ENCODE data around the gene SLC4A4. TPM values are rescaled to one million over a fixed set of nuclear protein-coding genes. Genes with fewer than 3 reads are reported as not detected.

SLC4A4 gene
- total RNA-seq, 6 experiments from 2014 or later: 19.1 to 29.8 (median 25.0) TPM

GRCh38 chr4:71497078-71497477, 158.3 kb downstream of the SLC4A4 start:
- no peak for TF ChIP-seq CTCF (IDR thresholded peaks at IDR 0.05)

DNA sequence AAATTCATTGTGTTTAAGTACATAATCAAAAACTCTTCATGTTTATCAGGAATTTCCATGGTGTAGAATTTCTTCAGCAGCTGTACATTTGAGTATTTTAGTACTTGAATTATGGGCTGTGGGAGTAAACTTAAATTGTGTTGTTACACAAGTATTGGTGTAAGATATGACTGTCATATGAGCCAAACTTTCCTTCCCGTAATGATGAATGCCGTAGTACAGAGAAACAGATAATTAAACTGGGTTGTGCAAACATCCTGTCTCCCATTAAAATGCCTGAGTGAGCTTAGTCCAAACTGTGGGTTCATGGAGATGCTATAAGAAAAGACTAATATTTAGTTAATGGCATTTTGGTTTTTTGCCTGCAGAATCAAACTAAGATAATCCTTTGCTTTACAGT, 159.2 kb downstream of the SLC4A4 start:
- Mint-ChIP-seq H3K9me3 (no peaks in the 10 kb centered on the region), H3K4me1 (ENCODE audit: low read depth) (peaks cover 20% of the 10 kb centered on the region), H3K4me3 (no peak overlapping the region), H3K27me3 (ENCODE audit: insufficient read depth) (no peaks in the 10 kb centered on the region), H3K27ac (no peak overlapping the region), H3K36me3 (ENCODE audit: low read depth) (peaks cover 21% of the 10 kb centered on the region)
- DNase-seq: peak; percentile 33
- no peak for TF ChIP-seq CTCF (IDR thresholded peaks at IDR 0.05)

More at GRCh38 chr4:71497078-71497477, 158.3 kb downstream of the SLC4A4 start:
- no peaks in the 10 kb centered on the region for H3K9me3 Mint-ChIP-seq
- DNase-seq: no peak
- H3K36me3 Mint-ChIP-seq (ENCODE audit: low read depth): peaks cover 17% of the 10 kb centered on the region
- no peak overlapping the region for H3K27ac Mint-ChIP-seq
- H3K4me1 Mint-ChIP-seq (ENCODE audit: low read depth): peaks cover 20% of the 10 kb centered on the region
- H3K4me3 Mint-ChIP-seq: no peak overlapping the region
- H3K27me3 Mint-ChIP-seq (ENCODE audit: insufficient read depth): no peaks in the 10 kb centered on the region

GRCh38 chr4:71498625-71499024, 159.8 kb downstream of the SLC4A4 start:
- DNase-seq: no peak
- Mint-ChIP-seq H3K9me3 (no peaks in the 10 kb centered on the region), H3K36me3 (ENCODE audit: low read depth) (peaks cover 21% of the 10 kb centered on the region), H3K4me3 (no peak overlapping the region), H3K4me1 (ENCODE audit: low read depth) (peaks cover 20% of the 10 kb centered on the region), H3K27ac (no peak overlapping the region), H3K27me3 (ENCODE audit: insufficient read depth) (no peaks in the 10 kb centered on the region)
- no peak for TF ChIP-seq CTCF (IDR thresholded peaks at IDR 0.05)

DNA sequence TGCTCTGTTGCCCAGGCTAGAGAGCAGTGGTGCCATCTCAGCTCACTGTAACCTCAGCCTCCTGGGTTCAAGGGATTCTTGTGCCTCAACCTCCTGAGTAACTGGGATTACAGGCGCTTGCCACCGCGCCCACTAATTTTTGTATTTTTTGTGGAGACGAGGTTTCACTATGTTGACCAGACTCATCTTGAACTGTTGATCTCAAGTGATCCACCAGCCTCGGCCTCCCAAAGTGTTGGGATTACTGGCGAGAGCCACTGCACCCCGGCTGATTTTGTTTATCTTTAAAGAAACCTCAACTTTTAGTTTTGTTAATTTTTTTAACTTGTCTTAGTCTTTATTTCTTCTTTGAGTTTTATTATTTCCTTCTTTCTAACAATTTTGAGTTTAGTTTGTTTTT, 163.2 kb downstream of the SLC4A4 start:
- no peaks in the 10 kb centered on the region; the same call in 1 of the 2 replicates for H3K27me3 Mint-ChIP-seq (ENCODE audit: insufficient read depth)
- H3K4me3 Mint-ChIP-seq: no peak overlapping the region
- no peak for DNase-seq
- TF ChIP-seq CTCF (IDR thresholded peaks at IDR 0.05): no peak
- H3K27ac Mint-ChIP-seq: no peak overlapping the region
- peaks cover 34% of the 10 kb centered on the region for H3K36me3 Mint-ChIP-seq (ENCODE audit: low read depth)
- peaks cover 14% of the 10 kb centered on the region for H3K4me1 Mint-ChIP-seq (ENCODE audit: low read depth)
- no peaks in the 10 kb centered on the region for H3K9me3 Mint-ChIP-seq

DNA sequence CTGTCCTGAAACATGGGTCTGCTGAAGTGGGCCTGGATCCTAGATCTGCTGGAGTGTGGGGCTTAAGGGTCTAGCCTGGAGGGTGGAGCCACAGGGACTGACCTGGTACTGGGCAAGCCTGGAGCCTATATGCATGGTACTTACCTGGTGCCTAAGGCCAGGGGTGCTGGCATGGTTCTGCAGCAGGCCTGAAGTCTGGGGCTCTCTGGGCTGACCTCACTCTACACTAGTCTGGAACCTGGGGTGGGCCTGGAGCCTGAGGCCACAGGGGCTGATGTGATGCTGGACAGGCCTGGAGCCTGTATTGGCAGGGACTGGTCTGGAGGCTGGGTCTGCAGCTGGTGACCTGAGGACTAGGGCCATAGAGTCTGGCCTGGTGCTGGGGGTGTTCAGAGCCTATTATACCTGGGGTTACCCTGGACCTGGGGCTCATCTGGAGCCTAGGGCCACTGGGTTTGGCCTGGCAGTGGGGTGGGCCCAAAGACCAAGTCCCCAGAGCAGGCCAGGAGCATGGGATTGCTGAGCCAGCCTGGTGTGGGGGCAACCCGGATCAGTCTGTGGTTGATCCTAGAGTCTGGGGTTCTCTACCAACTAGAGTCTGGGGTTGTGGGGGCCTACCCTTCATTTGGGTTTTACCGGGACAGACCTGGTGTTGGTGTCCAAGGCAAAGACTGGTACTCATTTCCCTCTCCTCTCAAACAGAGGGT, 179.6 kb downstream of the SLC4A4 start:
- Mint-ChIP-seq H3K4me1 (ENCODE audit: low read depth) (peaks cover 6% of the 10 kb centered on the region), H3K27me3 (ENCODE audit: insufficient read depth) (no peaks in the 10 kb centered on the region), H3K36me3 (ENCODE audit: low read depth) (peaks cover 20% of the 10 kb centered on the region), H3K9me3 (no peaks in the 10 kb centered on the region), H3K4me3 (no peak overlapping the region), H3K27ac (no peak overlapping the region)
- DNase-seq: no peak
- TF ChIP-seq CTCF (IDR thresholded peaks at IDR 0.05): no peak

Measured in HFFc6 (cell line).